H1 (cell line): Measurements from ENCODE around the gene MPND. TPM values are rescaled to one million over a fixed set of nuclear protein-coding genes. Genes with fewer than 3 reads are reported as not detected.

Experiments
- ASH2L ChIP-seq: fragments of 200-600, 300-600 bp; sonication (generic); IDR thresholded peaks from one replicate; pipeline ENCODE4 v1.7.1; 2017; ENCODE audit warnings: low read length
- CHD1 ChIP-seq: IDR thresholded peaks from 2 replicates; pipeline ENCODE4 v1.6.1; 2012; ENCODE audit warnings: low read depth, low read length, improper control_type of control experiment
- CHD2 ChIP-seq: IDR thresholded peaks from 2 replicates; pipeline ENCODE4 v1.6.1; 2012; ENCODE audit warnings: low read length, improper control_type of control experiment
- EGR1 ChIP-seq: IDR thresholded peaks from 2 replicates; pipeline ENCODE4 v1.6.1; 2011; ENCODE audit warnings: low read depth, low read length, borderline replicate concordance
- GTF2F1 ChIP-seq: IDR thresholded peaks from 2 replicates; pipeline ENCODE4 v1.6.1; 2012; ENCODE audit warnings: low read depth, low read length, improper control_type of control experiment, borderline replicate concordance
- JUND ChIP-seq: IDR thresholded peaks from 2 replicates; pipeline ENCODE4 v1.6.1; 2011; ENCODE audit warnings: mild to moderate bottlenecking, improper control_type of control experiment, low read length
- MAFK ChIP-seq: IDR thresholded peaks from 2 replicates; pipeline ENCODE4 v1.6.1; 2012; ENCODE audit warnings: low read depth, mild to moderate bottlenecking, improper control_type of control experiment, low read length
- POLR2AphosphoS5 ChIP-seq: IDR thresholded peaks from 2 replicates; pipeline ENCODE4 v1.6.1; 2011; ENCODE audit warnings: low read depth, low read length
- RFX5 ChIP-seq: IDR thresholded peaks from 2 replicates; pipeline ENCODE4 v1.6.1; 2011; ENCODE audit warnings: low read depth, low read length, improper control_type of control experiment, borderline replicate concordance
- SP4 ChIP-seq: IDR thresholded peaks from 2 replicates; pipeline ENCODE4 v1.6.1; 2012; ENCODE audit warnings: low read length, inconsistent platforms
- TAF7 ChIP-seq: optimal IDR thresholded peaks from 2 replicates; pipeline ENCODE3; 2011; ENCODE audit warnings: low read depth, mild to moderate bottlenecking, inconsistent platforms, low read length, moderate library complexity, borderline replicate concordance
- TEAD4 ChIP-seq: IDR thresholded peaks from 2 replicates; pipeline ENCODE4 v1.6.1; 2012; ENCODE audit warnings: low read depth, low read length, inconsistent platforms, mixed read lengths
- YY1 ChIP-seq: IDR thresholded peaks from 2 replicates; pipeline ENCODE4 v1.6.1; 2011; ENCODE audit warnings: low read depth, mild to moderate bottlenecking, low read length
- ZNF274 ChIP-seq: IDR thresholded peaks from 2 replicates; pipeline ENCODE4 v1.7.0; 2012; ENCODE audit warnings: low read length, borderline replicate concordance; ENCODE audit errors: extremely low read depth
- polyA plus RNA-seq, 7 experiments: library from polyadenylated mRNA; depleted of rRNA in 3 of 7; stranded (reverse) in 5 of 7; unstranded in 2 of 7; fragments of >200 nt in 5 of 7; fragments of 200-250 nt in 2 of 7; gene quantifications; 1 replicate in 5 of 7; 2 replicates in 1 of 7; 4 replicates in 1 of 7; pipeline versions ENCODE4 v1.2.1 to v1.2.3, GENCODE V29; 2011 to 2013; ENCODE audit warnings: missing spikeins in 2 of 7, mixed read lengths in 2 of 7
- total RNA-seq: library from RNA; stranded (reverse); fragmentation: NEBNext Ultra II Directional; extraction: Animal tissue kit (Norgen Biotek cat#: 25700); gene quantifications from 2 replicates; pipeline ENCODE4 v1.2.1, GENCODE V29; 2021
- TF ChIP-seq, protein P1 (sequence below): IDR thresholded peaks from 2 replicates; pipeline ENCODE4 v1.6.1; 2012; ENCODE audit warnings: inconsistent platforms

The MPND gene
- total and polyA plus RNA-seq, 2 of the 8 experiments (the other 6 are each of a cell fraction or from before 2014, with no cell fraction given): 22.9 to 27.7 TPM

DNA sequence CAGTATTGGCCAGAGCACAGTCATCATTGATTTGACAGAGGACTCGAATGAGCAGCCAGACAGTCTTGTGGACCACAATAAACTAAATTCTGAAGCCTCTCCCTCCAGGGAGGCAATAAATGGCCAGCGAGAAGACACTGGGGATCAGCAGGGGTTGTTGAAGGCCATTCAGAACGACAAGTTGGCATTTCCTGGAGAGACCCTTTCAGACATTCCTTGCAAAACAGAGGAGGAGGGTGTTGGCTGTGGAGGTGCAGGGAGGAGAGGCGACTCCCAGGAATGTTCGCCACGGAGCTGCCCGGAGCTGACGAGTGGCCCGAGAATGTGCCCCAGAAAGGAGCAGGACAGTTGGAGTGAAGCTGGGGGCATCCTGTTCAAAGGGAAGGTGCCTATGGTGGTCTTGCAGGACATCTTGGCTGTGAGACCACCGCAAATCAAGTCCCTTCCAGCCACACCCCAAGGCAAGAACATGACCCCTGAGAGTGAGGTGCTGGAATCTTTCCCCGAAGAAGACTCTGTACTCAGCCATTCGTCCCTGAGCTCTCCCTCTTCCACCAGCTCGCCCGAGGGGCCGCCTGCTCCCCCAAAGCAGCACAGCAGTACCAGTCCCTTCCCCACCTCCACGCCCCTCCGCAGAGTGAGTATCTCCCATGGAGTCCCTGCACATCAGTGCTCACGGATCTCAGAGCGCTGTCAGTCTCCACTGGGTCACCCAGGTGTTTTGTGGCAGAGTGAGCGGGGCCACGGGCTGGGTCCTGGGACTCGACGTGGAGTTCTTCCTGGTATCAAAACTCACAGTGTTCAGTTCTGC lies 66.0 kb downstream of the MPND start (continued):
- TF ChIP-seq SP4: no peak
- TF ChIP-seq TEAD4: peak; percentile 96
- no peak for TF ChIP-seq JUND
- TF ChIP-seq GTF2F1: peak; percentile 68; the same call in 1 of the 2 replicates
- TF ChIP-seq RFX5: no peak
- TF ChIP-seq ASH2L: no peak
- TF ChIP-seq, protein P1, sequence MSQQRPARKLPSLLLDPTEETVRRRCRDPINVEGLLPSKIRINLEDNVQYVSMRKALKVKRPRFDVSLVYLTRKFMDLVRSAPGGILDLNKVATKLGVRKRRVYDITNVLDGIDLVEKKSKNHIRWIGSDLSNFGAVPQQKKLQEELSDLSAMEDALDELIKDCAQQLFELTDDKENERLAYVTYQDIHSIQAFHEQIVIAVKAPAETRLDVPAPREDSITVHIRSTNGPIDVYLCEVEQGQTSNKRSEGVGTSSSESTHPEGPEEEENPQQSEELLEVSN: no peak
- peak; percentile 12; the same call in 1 of the 2 replicates for TF ChIP-seq CHD1
- no peak for TF ChIP-seq TAF7
- TF ChIP-seq POLR2AphosphoS5: peak; percentile 86
- TF ChIP-seq CHD2: peak; percentile 51
- no peak for TF ChIP-seq ZNF274
- peak; percentile 58; the same call in 1 of the 2 replicates for TF ChIP-seq YY1
- no peak for TF ChIP-seq EGR1
- no peak for TF ChIP-seq MAFK
